K562 (cell line): ENCODE measurements around the gene RXRB. TPM values are rescaled to one million over a fixed set of nuclear protein-coding genes. Genes with fewer than 3 reads are reported as not detected.
A peak's percentile ranks its signal among the peaks of the same experiment; 100 is the strongest.

Experiments
- ATAC-seq: fragments of 200-7000 bp; cut with Tn5 transposase; 3 replicates; pipeline ENCODE4 v1.9.1; 2020; ENCODE audit warnings: moderate library complexity
- BruUV-seq: library from RNA; stranded (reverse); fragments of 400-500 nt; replicated peaks from 2 replicates; lab custom pipeline; 2021; lab: Mats Ljungman, UMichigan
- CTCF ChIA-PET: fragments of 300-600 bp; formaldehyde crosslinking; extraction: SDS; loops from one replicate; lab custom pipeline; 2021; ENCODE audit warnings: low intra/inter-chr PET ratio; lab: Yijun Ruan, JAX
- POLR2A ChIA-PET: fragments of 300-600, 350-650 bp; sonication (Branson Sonifier 250); formaldehyde crosslinking; extraction: SDS; loops from one replicate; lab custom pipeline; 2021; ENCODE audit warnings: antibody characterized with exemption, inconsistent platforms; lab: Yijun Ruan, JAX
- DNase-seq, 4 experiments: peaks; one replicate each; pipeline versions ENCODE4 v3.0.0 to v3.0.0-alpha.2; 2011 to 2018; ENCODE audit warnings: low spot score in 3 of 4, mixed read lengths in 3 of 4; ENCODE audit errors: extremely low read depth in 1 of 4
- FAIRE-seq: peaks from 2 replicates; lab custom pipeline; 2011; peaks lifted over from hg19 to GRCh38; lab: Jason Lieb, UNC
- H2AFZ ChIP-seq: 2 replicates; pipeline ENCODE4 v1.6.0; 2011; ENCODE audit warnings: low read depth, low read length, control low read depth, inconsistent platforms
- H3K27ac ChIP-seq: fragments of 200-600 bp; 3 replicates; pipeline ENCODE4 v1.8.0; 2011; ENCODE audit warnings: low read depth, mild to moderate bottlenecking, control low read depth, inconsistent platforms, low read length, moderate library complexity, mixed read lengths; ENCODE audit errors: extremely low read depth
- H3K27me3 ChIP-seq, 2 experiments: fragments of 300-600 bp in 1 of 2; 2 replicates in 1 of 2; 3 replicates in 1 of 2; pipeline versions ENCODE4 v1.6.0 to v1.8.0; 2011; ENCODE audit warnings: inconsistent platforms in 2 of 2, low read length in 2 of 2, mild to moderate bottlenecking in 1 of 2, mixed read lengths in 1 of 2, moderate library complexity in 1 of 2; ENCODE audit not compliant: control insufficient read depth in 2 of 2, insufficient read depth in 2 of 2
- H3K36me3 ChIP-seq: fragments of 300-600 bp; 3 replicates; pipeline ENCODE4 v1.8.0; 2011; ENCODE audit warnings: mild to moderate bottlenecking, low read length, inconsistent platforms; ENCODE audit not compliant: control insufficient read depth, insufficient read depth
- H3K4me1 ChIP-seq, 2 experiments: fragments of 200-600 bp in 1 of 2; replicated peaks in 1 of 2; 2 replicates in 1 of 2; 3 replicates in 1 of 2; pipeline versions ENCODE4 v1.5.1 to v1.8.0; 2011; ENCODE audit warnings: inconsistent platforms in 2 of 2, low read length in 2 of 2, mild to moderate bottlenecking in 1 of 2, mixed read lengths in 1 of 2, moderate library complexity in 1 of 2; ENCODE audit not compliant: control insufficient read depth in 2 of 2, insufficient read depth in 2 of 2
- H3K4me2 ChIP-seq: 2 replicates; pipeline ENCODE4 v1.6.1; 2011; ENCODE audit warnings: low read length, control low read depth, inconsistent platforms, mixed read lengths; ENCODE audit not compliant: insufficient read depth
- H3K4me3 ChIP-seq: fragments of 200-600 bp; sonication (generic), shearing (Covaris generic); 2 replicates; pipeline ENCODE4 v1.5.1; 2016; ENCODE audit warnings: control low read depth, inconsistent platforms
- H3K79me2 ChIP-seq: fragments of 200-600 bp; 3 replicates; pipeline ENCODE4 v1.8.0; 2011; ENCODE audit warnings: low read length, inconsistent platforms; ENCODE audit not compliant: control insufficient read depth, insufficient read depth
- H3K9ac ChIP-seq, 2 experiments: 2 replicates each; pipeline versions ENCODE4 v1.6.0 to v1.6.1; 2011; ENCODE audit warnings: low read depth in 2 of 2, low read length in 2 of 2, control low read depth in 1 of 2, inconsistent platforms in 1 of 2, mild to moderate bottlenecking in 1 of 2, mixed read lengths in 1 of 2; ENCODE audit not compliant: insufficient read depth in 1 of 2
- H3K9me1 ChIP-seq: one replicate; pipeline ENCODE4 v1.6.0; 2011; ENCODE audit warnings: inconsistent platforms, mild to moderate bottlenecking, low read length, moderate library complexity; ENCODE audit not compliant: control insufficient read depth, insufficient read depth
- H3K9me3 ChIP-seq: replicated peaks from 2 replicates; pipeline ENCODE4 v1.5.1; 2011; ENCODE audit warnings: low read depth, low read length, inconsistent platforms; ENCODE audit not compliant: control insufficient read depth, insufficient read depth
- H4K20me1 ChIP-seq: replicated peaks from 2 replicates; pipeline ENCODE4 v1.6.1; 2011; ENCODE audit warnings: low read length, inconsistent platforms, mixed read lengths; ENCODE audit not compliant: control insufficient read depth, insufficient read depth
- ELK1 ChIP-seq: sonication (generic); formaldehyde crosslinking; IDR thresholded peaks from 2 replicates; pipeline ENCODE4 v1.8.1; 2022; ENCODE audit warnings: missing genetic modification reagents
- MYNN ChIP-seq, 2 experiments: sonication (generic); formaldehyde crosslinking in 1 of 2; IDR thresholded peaks; 2 replicates each; pipeline versions ENCODE4 v1.5.0 to v1.6.1; 2016 to 2020; ENCODE audit warnings: antibody characterized with exemption in 1 of 2, missing genetic modification reagents in 1 of 2
- TBL1XR1 ChIP-seq, 2 experiments: IDR thresholded peaks; 2 replicates each; pipeline ENCODE4 v1.6.1; 2012; ENCODE audit warnings: improper control_type of control experiment in 2 of 2, low read length in 2 of 2, mild to moderate bottlenecking in 1 of 2
- THRAP3 ChIP-seq: fragments of 450-650 bp; IDR thresholded peaks from 2 replicates; pipeline ENCODE4 v1.6.1; 2016; ENCODE audit warnings: mild to moderate bottlenecking, inconsistent platforms, borderline replicate concordance
- ZNF232 ChIP-seq: sonication (generic); formaldehyde crosslinking; IDR thresholded peaks from 2 replicates; pipeline ENCODE4 v1.8.0; 2022; ENCODE audit warnings: mild to moderate bottlenecking, missing genetic modification reagents
- ZNF24 ChIP-seq: fragments of 450-650 bp; IDR thresholded peaks from 2 replicates; pipeline ENCODE4 v1.6.1; 2016
- WGBS: fragments of 100-300 bp; shearing (Covaris generic); methylation state at CpG from one replicate; pipeline ENCODE4 v1.1.6; 2016; ENCODE audit warnings: low coverage, mixed read lengths; ENCODE audit not compliant: insufficient coverage; ENCODE audit errors: missing lambda C conversion rate; 5-methylcytosine and 5-hydroxymethylcytosine counted together
- in situ Hi-C: fragments of 300-500 bp; cut with MboI; formaldehyde crosslinking; loops from 4 replicates; pipeline ENCODE4 v1.15.0; 2018; ENCODE audit warnings: inconsistent platforms, mixed read lengths
- intact Hi-C: fragments of 100-400 bp; cut with micrococcal nuclease; formaldehyde crosslinking; loops from 2 replicates; pipeline ENCODE4 v1.14.2; 2022
- polyA plus RNA-seq, 8 experiments: library from polyadenylated mRNA; depleted of rRNA in 4 of 8; stranded (reverse) in 5 of 8; unstranded in 3 of 8; fragments of >200 nt; fragmentation: Nextera tagmentation in 2 of 8; fragmentation: Illumina TruSeq in 1 of 8; extraction: Ambion mirVana in 2 of 8; extraction: Trizol in 1 of 8; gene quantifications; 2 replicates each; pipeline versions ENCODE4 v1.2.1 to v1.2.3, GENCODE V29; 2011 to 2014; ENCODE audit warnings: inconsistent platforms in 1 of 8, missing spikeins in 1 of 8
- total RNA-seq, 7 experiments: library from RNA; depleted of rRNA in 6 of 7; stranded (reverse); fragments of >200 nt in 6 of 7; fragmentation: Illumina TruSeq in 2 of 7; extraction: Trizol in 2 of 7; gene quantifications; 2 replicates each; pipeline versions ENCODE4 v1.2.1 to v1.2.3, GENCODE V29; 2011 to 2021; ENCODE audit warnings: low replicate concordance in 1 of 7

The RXRB gene
- total and polyA plus RNA-seq, 9 of the 15 experiments (the other 6 are each of a cell fraction or from before 2014, with no cell fraction given): 0.76 to 35.5 (median 18.4) TPM

- FAIRE-seq (no peak), ATAC-seq (no peak), DNase-seq (peak in 1 of 4 experiments; percentile 42)
- Histone ChIP-seq H3K9ac (no peak overlapping the region), H3K4me2 (no peak overlapping the region), H3K27ac (no peak overlapping the region), H3K4me3 (no peak overlapping the region), H2AFZ (no peak overlapping the region), H4K20me1 (no peaks in the 10 kb centered on the region), H3K9me1 (no peaks in the 10 kb centered on the region), H3K4me1 (peaks cover 8 to 55% of the 10 kb centered on the region in 2 experiments), H3K9me3 (no peaks in the 10 kb centered on the region), H3K79me2 (peaks cover 17% of the 10 kb centered on the region), H3K36me3 (peaks cover 28% of the 10 kb centered on the region; the same call in 2 of the 3 replicates), H3K27me3 (no peaks in the 10 kb centered on the region; a peak in 1 of 5 replicates)
- in situ Hi-C loops (no loop called here), intact Hi-C loops (no loop called here)
- ChIA-PET POLR2A (interaction anchor here (1.4 kb wide), 1 partner anchor 8 kb away, joined by 9 read pairs; no protein-coding TSS in a partner anchor), CTCF (no interaction called here)
- 84% methylated on average over 12 of the region's 17 CpGs for WGBS
- TF ChIP-seq ZNF24 (no peak), MYNN (IDR thresholded peaks at IDR 0.05) (no peak), MYNN (CRISPR knock-in tag; IDR thresholded peaks at IDR 0.05) (no peak), TBL1XR1 (IDR thresholded peaks at IDR 0.05; ENCODE audit: low read length in 2 of 2) (no peak), ELK1 (no peak), ZNF232 (CRISPR knock-in tag) (no peak), THRAP3 (no peak)
- BruUV-seq: no TSS peak
Observed at GRCh38 chr6:33211136-33211535, 10.7 kb upstream of the RXRB start.
